Subcutaneous abdominal adipose tissue (tissue), 5 donors: Measurements from ENCODE around the gene PTPRCAP.

Experiments
- H3K27ac ChIP-seq: one replicate; pipeline ENCODE4 v1.7.0; 2013; ENCODE audit warnings: low read depth, mild to moderate bottlenecking, inconsistent platforms, low read length, moderate library complexity
- H3K27me3 ChIP-seq, 5 donors: one replicate each; pipeline ENCODE4 v1.7.0; 2013; ENCODE audit warnings: low read length in 5 of 5, inconsistent platforms in 1 of 5; ENCODE audit not compliant: control insufficient read depth in 5 of 5, insufficient read depth in 4 of 5
- H3K36me3 ChIP-seq, 5 donors: one replicate each; pipeline ENCODE4 v1.7.0; 2013; ENCODE audit warnings: low read length in 5 of 5; ENCODE audit not compliant: control insufficient read depth in 5 of 5, insufficient read depth in 5 of 5
- H3K4me1 ChIP-seq, 5 donors: one replicate each; pipeline ENCODE4 v1.7.0; 2013; ENCODE audit warnings: low read length in 5 of 5, mild to moderate bottlenecking in 3 of 5, moderate library complexity in 1 of 5; ENCODE audit not compliant: control insufficient read depth in 5 of 5, insufficient read depth in 5 of 5
- H3K4me3 ChIP-seq, 5 donors: one replicate each; pipeline ENCODE4 v1.7.0; 2013; ENCODE audit warnings: low read length in 5 of 5, low read depth in 1 of 5
- H3K9ac ChIP-seq, 5 donors: one replicate each; pipeline ENCODE4 v1.7.0; 2013; ENCODE audit warnings: low read length in 5 of 5, mild to moderate bottlenecking in 4 of 5, moderate library complexity in 3 of 5
- H3K9me3 ChIP-seq, 5 donors: one replicate each; pipeline ENCODE4 v1.7.0; 2013; ENCODE audit warnings: low read length in 5 of 5; ENCODE audit not compliant: control insufficient read depth in 5 of 5
- donor health status: healthy.
- donor health status: healthy.
- donor health status: healthy.
- donor health status: healthy.
- donor health status: healthy.

Gene PTPRCAP

GRCh38 chr11:67465189-67465510 lies 27.7 kb upstream of the PTPRCAP start:
- H3K9me3 ChIP-seq: no peaks in the 10 kb centered on the region
- H3K4me3 ChIP-seq: peak overlapping the region in 4 of 5 donors; percentile 62 to 71 (median 65)
- H3K9ac ChIP-seq: peak overlapping the region in 3 of 5 donors; percentile 59 to 65 (median 63)
- peak overlapping the region; percentile 83 for H3K27ac ChIP-seq
- H3K4me1 ChIP-seq: peaks cover 5 to 47% (median 38%) of the 10 kb centered on the region in 5 donors
- no peaks in the 10 kb centered on the region for H3K27me3 ChIP-seq
- H3K36me3 ChIP-seq: no peaks in the 10 kb centered on the region

GRCh38 chr11:67464411-67465188 lies 27.1 kb upstream of the PTPRCAP start:
- no peaks in the 10 kb centered on the region for H3K27me3 ChIP-seq
- H3K4me3 ChIP-seq: peak overlapping the region in 4 of 5 donors; percentile 62 to 71 (median 65)
- peak overlapping the region; percentile 13 to 65 (median 59) for H3K9ac ChIP-seq
- no peaks in the 10 kb centered on the region for H3K36me3 ChIP-seq
- H3K4me1 ChIP-seq: peaks cover 5 to 44% (median 35%) of the 10 kb centered on the region in 5 donors
- peak overlapping the region; percentile 83 for H3K27ac ChIP-seq
- no peaks in the 10 kb centered on the region for H3K9me3 ChIP-seq

GRCh38 chr11:67463680-67464410 lies 26.4 kb upstream of the PTPRCAP start:
- Histone ChIP-seq H3K27me3 (no peaks in the 10 kb centered on the region), H3K4me1 (peaks cover 5 to 39% (median 31%) of the 10 kb centered on the region in 5 donors), H3K9ac (peak overlapping the region in 4 of 5 donors; percentile 13 to 60 (median 50)), H3K9me3 (no peaks in the 10 kb centered on the region), H3K4me3 (peak overlapping the region in 4 of 5 donors; percentile 47 to 71 (median 64)), H3K36me3 (no peaks in the 10 kb centered on the region), H3K27ac (peak overlapping the region; percentile 83)

GRCh38 chr11:67463186-67463585 lies 25.7 kb upstream of the PTPRCAP start:
- H3K4me3 ChIP-seq: no peak overlapping the region
- H3K27ac ChIP-seq: no peak overlapping the region
- peaks cover 2 to 32% (median 25%) of the 10 kb centered on the region in 5 donors for H3K4me1 ChIP-seq

GRCh38 chr11:67458266-67458665 lies 20.8 kb upstream of the PTPRCAP start:
- Histone ChIP-seq H3K36me3 (no peaks in the 10 kb centered on the region), H3K4me3 (no peak overlapping the region), H3K9me3 (no peaks in the 10 kb centered on the region), H3K27ac (no peak overlapping the region), H3K9ac (no peak overlapping the region), H3K27me3 (peaks cover 0 to 5% (median 0%) of the 10 kb centered on the region in 5 donors), H3K4me1 (no peaks in the 10 kb centered on the region)

More at GRCh38 chr11:67463186-67463585, 25.7 kb upstream of the PTPRCAP start:
- Histone ChIP-seq H3K36me3 (no peaks in the 10 kb centered on the region), H3K9me3 (no peaks in the 10 kb centered on the region), H3K9ac (no peak overlapping the region), H3K27me3 (no peaks in the 10 kb centered on the region)

GRCh38 chr11:67457453-67457852 lies 20.0 kb upstream of the PTPRCAP start:
- no peaks in the 10 kb centered on the region for H3K9me3 ChIP-seq
- H3K27ac ChIP-seq: no peak overlapping the region
- no peak overlapping the region for H3K9ac ChIP-seq
- peaks cover 0 to 8% (median 4%) of the 10 kb centered on the region in 5 donors for H3K4me1 ChIP-seq
- no peaks in the 10 kb centered on the region for H3K36me3 ChIP-seq
- no peak overlapping the region for H3K4me3 ChIP-seq
- peaks cover 0 to 5% (median 0%) of the 10 kb centered on the region in 5 donors for H3K27me3 ChIP-seq

- no peaks in the 10 kb centered on the region for H3K36me3 ChIP-seq
- H3K4me3 ChIP-seq: no peak overlapping the region
- peaks cover 0 to 5% (median 0%) of the 10 kb centered on the region in 5 donors for H3K27me3 ChIP-seq
- H3K27ac ChIP-seq: no peak overlapping the region
- no peaks in the 10 kb centered on the region for H3K9me3 ChIP-seq
- H3K4me1 ChIP-seq: peaks cover 0 to 20% (median 10%) of the 10 kb centered on the region in 5 donors
- H3K9ac ChIP-seq: no peak overlapping the region
Measured at GRCh38 chr11:67456068-67456705, 18.7 kb upstream of the PTPRCAP start.

GRCh38 chr11:67455054-67455453 lies 17.6 kb upstream of the PTPRCAP start, which contains the start of gene CABP4:
Gene CABP4 (plus strand): TSS chr11:67455354. CDS start chr11:67455424, 70 bp downstream.
- Histone ChIP-seq H3K4me1 (peaks cover 0 to 29% (median 12%) of the 10 kb centered on the region in 5 donors), H3K27me3 (peaks cover 0 to 5% (median 0%) of the 10 kb centered on the region in 5 donors), H3K9me3 (no peaks in the 10 kb centered on the region), H3K27ac (no peak within 1 kb of the TSS), H3K4me3 (no peak within 1 kb of the TSS), H3K9ac (peak within 1 kb of the TSS in 1 of 5 donors; percentile 5), H3K36me3 (no peaks in the 10 kb centered on the region)

GRCh38 chr11:67453816-67454732 lies 16.6 kb upstream of the PTPRCAP start:
- H3K4me1 ChIP-seq: peaks cover 0 to 35% (median 12%) of the 10 kb centered on the region in 5 donors
- no peak overlapping the region for H3K27ac ChIP-seq
- H3K4me3 ChIP-seq: no peak overlapping the region
- no peaks in the 10 kb centered on the region for H3K36me3 ChIP-seq
- H3K9ac ChIP-seq: no peak overlapping the region
- H3K27me3 ChIP-seq: peaks cover 0 to 5% (median 0%) of the 10 kb centered on the region in 5 donors
- H3K9me3 ChIP-seq: no peaks in the 10 kb centered on the region
